CD14-positive monocyte (primary cell): ENCODE measurements around the gene ICAM5. TPM values are rescaled to one million over a fixed set of nuclear protein-coding genes. Genes with fewer than 3 reads are reported as not detected.

Source experiments
- DNase-seq, 3 donors: peaks; one replicate each; pipeline ENCODE4 v3.0.0-alpha.2; 2011 to 2022
- H2AFZ ChIP-seq: 2 replicates; pipeline ENCODE4 v1.6.0; 2012; ENCODE audit warnings: mild to moderate bottlenecking, low read depth, low read length, inconsistent platforms; ENCODE audit not compliant: insufficient read depth, poor library complexity, severe bottlenecking
- H3K27ac ChIP-seq, 2 donors: 1 replicate in 1 of 2; 2 replicates in 1 of 2; pipeline ENCODE4 v1.5.1; 2012 to 2013; ENCODE audit warnings: low read length in 2 of 2, control low read depth in 1 of 2, inconsistent platforms in 1 of 2, low read depth in 1 of 2, mild to moderate bottlenecking in 1 of 2
- H3K27me3 ChIP-seq, 2 donors: one replicate each; pipeline versions ENCODE4 v1.6.0 to v1.6.1; 2011 to 2013; ENCODE audit warnings: low read length in 2 of 2; ENCODE audit not compliant: control insufficient read depth in 2 of 2, insufficient read depth in 2 of 2
- H3K36me3 ChIP-seq, 2 donors: replicated peaks in 1 of 2; 1 replicate in 1 of 2; 2 replicates in 1 of 2; pipeline versions ENCODE4 v1.5.1 to v1.6.1; 2012 to 2013; ENCODE audit warnings: low read length in 2 of 2, control low read depth in 1 of 2, inconsistent platforms in 1 of 2, mild to moderate bottlenecking in 1 of 2; ENCODE audit not compliant: insufficient read depth in 2 of 2, control insufficient read depth in 1 of 2
- H3K4me1 ChIP-seq, 2 donors: 1 replicate in 1 of 2; 2 replicates in 1 of 2; pipeline versions ENCODE4 v1.5.1 to v1.6.1; 2012 to 2013; ENCODE audit warnings: low read length in 2 of 2, control low read depth in 1 of 2, inconsistent platforms in 1 of 2, mild to moderate bottlenecking in 1 of 2, moderate library complexity in 1 of 2; ENCODE audit not compliant: insufficient read depth in 2 of 2, control insufficient read depth in 1 of 2
- H3K4me2 ChIP-seq: replicated peaks from 2 replicates; pipeline ENCODE3; 2012; ENCODE audit warnings: low read length, moderate library complexity, mild to moderate bottlenecking; ENCODE audit not compliant: poor library complexity, severe bottlenecking; ENCODE audit errors: extremely low read depth
- H3K4me3 ChIP-seq, 3 experiments: fragments of 200-600 bp in 1 of 3; sonication (generic) in 1 of 3; replicated peaks in 1 of 3; 1 replicate in 2 of 3; 2 replicates in 1 of 3; pipeline ENCODE4 v1.5.1; 2011 to 2013; ENCODE audit warnings: low read length in 3 of 3, mild to moderate bottlenecking in 3 of 3, control low read depth in 2 of 3, low read depth in 2 of 3, inconsistent platforms in 1 of 3, moderate library complexity in 1 of 3
- H3K79me2 ChIP-seq: 2 replicates; pipeline ENCODE4 v1.6.0; 2012; ENCODE audit warnings: mild to moderate bottlenecking, control low read depth, inconsistent platforms, low read length, moderate library complexity; ENCODE audit not compliant: insufficient read depth
- H3K9ac ChIP-seq: 2 replicates; pipeline ENCODE4 v1.6.0; 2017; ENCODE audit warnings: low read length, mild to moderate bottlenecking; ENCODE audit not compliant: insufficient read depth, poor library complexity, severe bottlenecking
- H3K9me3 ChIP-seq, 2 donors: replicated peaks in 1 of 2; 1 replicate in 1 of 2; 2 replicates in 1 of 2; pipeline versions ENCODE4 v1.5.1 to v1.6.1; 2012 to 2013; ENCODE audit warnings: low read length in 2 of 2, control low read depth in 1 of 2; ENCODE audit not compliant: control insufficient read depth in 1 of 2, insufficient read depth in 1 of 2
- H4K20me1 ChIP-seq: 2 replicates; pipeline ENCODE4 v1.6.0; 2012; ENCODE audit warnings: mild to moderate bottlenecking, low read length, control low read depth, moderate library complexity; ENCODE audit not compliant: insufficient read depth
- H3K27ac Mint-ChIP-seq, 7 donors: one replicate each; pipeline ENCODE4 v1.8.0; 2020; ENCODE audit warnings: mild to moderate bottlenecking in 7 of 7, mixed read lengths in 7 of 7, moderate library complexity in 6 of 7, inconsistent platforms in 2 of 7
- H3K27me3 Mint-ChIP-seq, 3 donors: one replicate each; pipeline ENCODE4 v1.8.0; 2021 to 2022; ENCODE audit warnings: low read depth in 3 of 3, mild to moderate bottlenecking in 3 of 3, mixed read lengths in 3 of 3, moderate library complexity in 3 of 3, inconsistent platforms in 1 of 3
- H3K36me3 Mint-ChIP-seq, 2 donors: one replicate each; pipeline ENCODE4 v1.8.0; 2020; ENCODE audit warnings: mixed read lengths in 2 of 2, inconsistent platforms in 1 of 2, mild to moderate bottlenecking in 1 of 2
- H3K4me1 Mint-ChIP-seq: one replicate; pipeline ENCODE4 v1.8.0; 2020; ENCODE audit warnings: mild to moderate bottlenecking, mixed read lengths
- H3K4me3 Mint-ChIP-seq, 2 donors: one replicate each; pipeline ENCODE4 v1.8.0; 2020; ENCODE audit warnings: mild to moderate bottlenecking in 2 of 2, mixed read lengths in 2 of 2, moderate library complexity in 1 of 2
- H3K9me3 Mint-ChIP-seq, 7 donors: one replicate each; pipeline ENCODE4 v1.8.0; 2020 to 2022; ENCODE audit warnings: mixed read lengths in 7 of 7, mild to moderate bottlenecking in 6 of 7, moderate library complexity in 6 of 7, inconsistent platforms in 2 of 7
- WGBS: methylation state at CpG from one replicate; pipeline ENCODE4 v1.1.5; 2013; ENCODE audit warnings: missing lambda C conversion rate; ENCODE audit not compliant: insufficient coverage; 5-methylcytosine and 5-hydroxymethylcytosine counted together
- intact Hi-C, 2 donors: fragments of 100-400 bp; cut with micrococcal nuclease; formaldehyde crosslinking; loops; one replicate each; pipeline versions ENCODE4 v1.15.0 to v1.15.1; 2023
- polyA plus RNA-seq, 3 donors: library from polyadenylated mRNA; depleted of rRNA in 1 of 3; unstranded in 2 of 3; stranded (reverse) in 1 of 3; fragments of 300-500 nt in 2 of 3; fragments of >200 nt in 1 of 3; fragmentation: Illumina TruSeq in 2 of 3; gene quantifications; 1 replicate in 2 of 3; 2 replicates in 1 of 3; pipeline ENCODE4 v1.2.3, GENCODE V29; 2012 to 2021
- TF ChIP-seq, protein P1 (sequence below): fragments of 200-600 bp; IDR thresholded peaks from one replicate; pipeline ENCODE4 v1.8.0; 2022; ENCODE audit warnings: antibody characterized with exemption, mild to moderate bottlenecking

Gene ICAM5
- polyA plus RNA-seq, 3 donors: 0.21 to 2.1 TPM; not detected in 1

- intact Hi-C loops: no loop called here
- H3K27me3 ChIP-seq: no peaks in the 10 kb centered on the region
- no peak overlapping the region for H3K9ac ChIP-seq
- H3K4me3 ChIP-seq: no peak overlapping the region
- H2AFZ ChIP-seq: no peak overlapping the region
- Mint-ChIP-seq H3K4me1 (no peaks in the 10 kb centered on the region), H3K9me3 (no peaks in the 10 kb centered on the region), H3K27ac (no peak overlapping the region), H3K36me3 (no peaks in the 10 kb centered on the region), H3K27me3 (peaks cover 1 to 4% (median 2%) of the 10 kb centered on the region in 3 donors), H3K4me3 (no peak overlapping the region)
- no peaks in the 10 kb centered on the region for H3K36me3 ChIP-seq
- TF ChIP-seq, protein P1, sequence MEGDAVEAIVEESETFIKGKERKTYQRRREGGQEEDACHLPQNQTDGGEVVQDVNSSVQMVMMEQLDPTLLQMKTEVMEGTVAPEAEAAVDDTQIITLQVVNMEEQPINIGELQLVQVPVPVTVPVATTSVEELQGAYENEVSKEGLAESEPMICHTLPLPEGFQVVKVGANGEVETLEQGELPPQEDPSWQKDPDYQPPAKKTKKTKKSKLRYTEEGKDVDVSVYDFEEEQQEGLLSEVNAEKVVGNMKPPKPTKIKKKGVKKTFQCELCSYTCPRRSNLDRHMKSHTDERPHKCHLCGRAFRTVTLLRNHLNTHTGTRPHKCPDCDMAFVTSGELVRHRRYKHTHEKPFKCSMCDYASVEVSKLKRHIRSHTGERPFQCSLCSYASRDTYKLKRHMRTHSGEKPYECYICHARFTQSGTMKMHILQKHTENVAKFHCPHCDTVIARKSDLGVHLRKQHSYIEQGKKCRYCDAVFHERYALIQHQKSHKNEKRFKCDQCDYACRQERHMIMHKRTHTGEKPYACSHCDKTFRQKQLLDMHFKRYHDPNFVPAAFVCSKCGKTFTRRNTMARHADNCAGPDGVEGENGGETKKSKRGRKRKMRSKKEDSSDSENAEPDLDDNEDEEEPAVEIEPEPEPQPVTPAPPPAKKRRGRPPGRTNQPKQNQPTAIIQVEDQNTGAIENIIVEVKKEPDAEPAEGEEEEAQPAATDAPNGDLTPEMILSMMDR: no peak
- DNase-seq: no peak
- H3K9me3 ChIP-seq: no peaks in the 10 kb centered on the region
- no peak overlapping the region for H3K4me2 ChIP-seq
- WGBS: 82% methylated on average over 3 of the region's 6 CpGs
- no peak overlapping the region for H3K27ac ChIP-seq
- peaks cover 7 to 15% of the 10 kb centered on the region in 2 donors for H3K4me1 ChIP-seq
- no peaks in the 10 kb centered on the region for H3K79me2 ChIP-seq
- H4K20me1 ChIP-seq: no peaks in the 10 kb centered on the region
These were observed 43.2 kb upstream of the ICAM5 start for GRCh38 chr19:10246511-10246910.

- H3K36me3 ChIP-seq: peaks cover 28 to 30% of the 10 kb centered on the region in 2 donors
- H3K9ac ChIP-seq: peak within 1 kb of the TSS; percentile 74
- peak; percentile 97 to 99 (median 98) for DNase-seq
- WGBS: under 1% methylated on average over 71 of the region's 77 CpGs
- peak within 1 kb of the TSS; percentile 89 for H2AFZ ChIP-seq
- H3K9me3 ChIP-seq: no peaks in the 10 kb centered on the region
- peak within 1 kb of the TSS; percentile 88 to 99 (median 94) for H3K27ac Mint-ChIP-seq
- H3K27ac ChIP-seq: peak within 1 kb of the TSS; percentile 47 to 88
- peak within 1 kb of the TSS; percentile 56 to 98 (median 86) for H3K4me3 ChIP-seq
- no peaks in the 10 kb centered on the region for H4K20me1 ChIP-seq
- intact Hi-C loops: loop anchor here (2.0 to 5.0 kb wide), 6 partner anchors 55 to 321 kb away; partner anchors contain the start of genes CDKN2D (in 1 of the 2), DNMT1 (in 1 of the 2) and KRI1 (in 1 of the 2)
- H3K4me1 ChIP-seq: peaks cover 16 to 28% of the 10 kb centered on the region in 2 donors
- peak within 1 kb of the TSS; percentile 94 for H3K4me2 ChIP-seq
- no peaks in the 10 kb centered on the region for H3K27me3 ChIP-seq
- H3K36me3 Mint-ChIP-seq: peaks cover 26 to 34% of the 10 kb centered on the region in 2 donors
- H3K27me3 Mint-ChIP-seq: peaks cover 0 to 3% (median 1%) of the 10 kb centered on the region in 3 donors
- TF ChIP-seq, protein P1: no peak
- peaks cover 20% of the 10 kb centered on the region for H3K79me2 ChIP-seq
- peak within 1 kb of the TSS; percentile 96 to 97 for H3K4me3 Mint-ChIP-seq
- H3K9me3 Mint-ChIP-seq: no peaks in the 10 kb centered on the region
- H3K4me1 Mint-ChIP-seq: peaks cover 12% of the 10 kb centered on the region
These were observed 37.7 kb upstream of the ICAM5 start, which contains the start of gene MRPL4 for GRCh38 chr19:10251792-10252694. Gene MRPL4 (plus strand): TSS chr19:10252214. CDS start chr19:10252254, 40 bp downstream.
